Retina (tissue), 1 donor: ENCODE data around the gene TRIM71.

Source experiments
- DNase-seq: peaks from one replicate; pipeline ENCODE4 v3.0.0-alpha.2; 2016

The TRIM71 gene

DNA sequence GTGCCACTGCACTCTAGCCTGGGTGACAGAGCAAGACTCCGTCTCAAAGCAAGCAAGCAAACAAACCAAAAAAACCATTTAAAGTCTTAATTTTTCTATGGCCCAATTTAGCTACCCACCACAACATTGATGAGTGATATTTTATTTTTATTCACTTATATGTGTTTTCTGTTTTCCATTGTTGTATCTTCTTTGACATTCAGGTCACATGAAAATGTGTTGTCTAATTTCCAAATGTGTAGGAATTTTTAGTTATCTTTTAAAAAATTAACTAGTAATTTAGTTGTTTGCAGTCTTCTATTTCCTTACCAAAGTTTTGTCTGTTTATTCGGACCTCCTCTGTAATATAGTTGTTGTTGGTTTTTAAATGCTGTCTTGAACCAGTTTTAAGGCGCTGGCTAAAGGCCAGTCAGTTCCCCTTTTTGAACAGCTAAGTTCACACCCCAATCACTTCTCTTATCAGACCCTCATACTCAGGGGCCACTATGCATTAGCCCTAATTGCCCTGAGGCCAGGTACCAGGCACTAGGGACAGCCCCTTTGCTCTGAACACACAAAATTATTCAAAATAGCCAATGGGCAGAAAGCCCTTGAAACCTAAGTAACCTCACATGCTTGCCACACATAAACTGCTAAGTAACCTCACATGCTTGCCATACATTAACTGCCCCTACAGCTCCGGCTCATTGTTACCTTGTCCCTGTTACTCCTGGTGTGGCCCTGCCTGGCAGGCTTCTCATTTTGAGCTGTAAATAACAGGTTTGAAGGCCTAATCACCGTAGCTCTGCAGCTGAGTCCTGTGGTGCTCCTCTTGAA is 129.4 kb downstream of the TRIM71 start:
- DNase-seq = no peak
